ENCODE measurements around the gene GABRG3.

GABRG3 gene

GRCh38 chr15:27473845-27474244 is 502.9 kb downstream of the GABRG3 start:
- DNase-seq (ENCODE audit: low spot score), result no peak

GRCh38 chr15:27475395-27475794 is 504.4 kb downstream of the GABRG3 start:
- DNase-seq (ENCODE audit: low spot score), result no peak

DNA sequence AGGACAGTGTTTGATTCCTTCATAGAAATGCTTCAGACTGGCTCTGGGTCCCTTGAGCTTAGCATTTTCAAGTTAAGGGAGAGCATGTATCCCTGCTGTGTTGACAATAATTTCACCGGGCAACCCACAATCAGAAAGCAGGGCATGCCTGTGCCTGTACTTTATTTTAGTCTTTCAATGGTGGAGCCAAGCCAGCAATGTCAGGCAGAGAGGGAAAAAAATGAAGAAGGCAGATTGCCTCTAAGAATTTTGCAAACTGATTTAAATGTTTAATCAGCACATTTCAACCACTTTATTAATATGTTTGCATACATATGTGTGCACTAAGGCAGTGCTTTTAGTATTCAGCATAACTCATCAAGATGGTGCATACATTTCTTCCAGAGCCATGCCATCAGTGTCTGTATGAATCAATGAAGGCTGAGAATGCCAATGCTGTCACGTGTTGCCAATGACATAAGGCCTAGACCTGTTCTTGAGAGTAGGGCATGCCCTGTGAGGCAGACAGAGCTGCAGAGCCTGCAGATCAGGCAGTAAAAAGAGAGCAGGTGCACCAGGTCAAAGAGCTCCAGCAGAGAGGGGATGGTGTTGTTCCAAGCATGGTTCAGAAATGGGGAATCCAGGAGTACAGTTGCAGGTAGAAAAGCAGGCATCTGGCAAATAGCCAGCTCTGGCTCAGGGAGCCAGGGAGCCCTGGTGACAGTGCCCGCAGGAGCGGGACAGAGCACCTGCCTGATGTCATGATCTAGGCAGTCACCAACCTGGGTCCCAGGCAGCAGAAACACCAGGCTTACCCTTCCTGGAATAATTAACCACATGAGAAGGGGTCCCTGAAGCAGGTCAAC is 508.5 kb downstream of the GABRG3 start:
- no peak for DNase-seq (ENCODE audit: low spot score)

DNA sequence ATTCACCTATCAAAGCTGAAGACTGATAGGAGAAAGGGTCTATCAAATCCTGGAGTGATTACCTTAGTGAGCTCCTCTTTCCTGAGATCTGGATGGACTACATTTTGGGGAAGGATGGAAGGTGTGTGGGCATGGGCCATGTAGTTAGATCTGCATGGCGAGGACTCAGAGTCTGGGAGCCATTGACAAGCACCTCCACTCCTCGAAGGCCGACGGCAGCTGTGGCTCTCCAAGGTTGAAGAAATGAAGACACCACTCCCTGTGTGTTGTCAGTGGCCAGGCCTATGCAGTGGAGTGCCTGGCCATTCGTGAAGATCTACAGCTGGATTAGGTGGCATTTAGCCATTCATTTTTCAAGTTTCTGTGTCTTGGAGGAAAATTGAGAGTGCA is 509.2 kb downstream of the GABRG3 start:
- DNase-seq (ENCODE audit: low spot score), result no peak

GRCh38 chr15:27480642-27481041 is 509.7 kb downstream of the GABRG3 start:
- DNase-seq (ENCODE audit: low spot score), result no peak

DNA sequence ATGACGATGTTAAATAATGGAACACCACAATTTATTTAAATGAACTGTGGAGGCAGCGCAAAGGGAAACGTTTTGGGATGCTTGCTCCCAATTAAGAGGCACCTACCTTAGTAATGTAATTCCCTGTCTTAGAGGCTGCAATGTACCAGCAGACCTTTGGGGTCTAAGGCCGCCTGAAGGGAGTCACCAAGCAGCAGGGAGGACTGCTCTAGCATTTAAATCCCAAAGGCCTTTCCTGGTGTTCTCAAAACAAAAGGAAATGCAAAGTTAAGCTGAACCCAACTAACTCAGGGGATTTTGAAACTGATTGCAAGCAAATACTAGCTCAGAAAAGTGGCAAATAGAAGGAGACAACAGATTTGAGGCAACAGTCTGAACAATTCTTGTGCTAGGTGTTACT is 510.8 kb downstream of the GABRG3 start:
- DNase-seq (ENCODE audit: low spot score), result no peak

- DNase-seq (ENCODE audit: low spot score), result no peak
These were observed 511.3 kb downstream of the GABRG3 start for GRCh38 chr15:27482287-27482686.

DNA sequence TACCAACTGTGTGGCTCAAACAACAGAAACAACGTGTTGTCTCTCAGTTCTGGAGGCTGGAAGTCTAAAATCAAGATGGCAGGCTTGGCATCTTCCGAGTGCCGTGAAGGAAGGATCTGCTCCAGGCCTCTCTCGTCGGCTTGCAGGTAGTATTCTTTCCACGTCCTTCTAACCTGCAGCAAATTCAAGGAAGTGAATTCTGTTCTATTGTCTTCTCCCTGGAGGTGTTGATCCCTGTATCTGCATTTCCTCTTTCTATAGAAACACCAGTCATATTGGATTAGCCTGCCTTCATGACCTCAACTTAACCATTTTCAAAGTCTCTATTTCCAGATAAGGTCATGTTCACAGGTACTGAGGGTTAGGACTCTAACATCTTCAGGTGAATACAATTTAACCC is 512.1 kb downstream of the GABRG3 start:
- DNase-seq (ENCODE audit: low spot score), result no peak

DNA sequence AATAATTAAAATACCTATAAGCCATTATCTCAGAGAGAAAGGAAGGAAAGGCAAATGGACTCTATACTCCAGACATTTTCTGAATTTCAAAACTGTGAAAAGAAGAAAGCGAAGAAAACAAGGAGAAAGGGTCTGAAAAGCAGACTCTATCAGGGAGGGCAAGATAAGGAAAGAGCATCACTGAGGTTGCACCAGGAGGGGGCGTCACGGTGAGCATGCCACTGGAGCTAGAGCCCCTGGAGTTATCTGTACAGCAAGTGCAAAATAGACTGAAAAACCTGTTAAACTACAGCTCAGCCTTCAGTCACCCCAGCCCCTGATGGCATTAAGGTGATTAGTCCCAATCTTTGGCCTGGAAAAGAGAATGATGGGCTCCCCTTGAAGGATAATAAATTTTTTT is 514.3 kb downstream of the GABRG3 start:
- DNase-seq (ENCODE audit: low spot score), result no peak

- DNase-seq (ENCODE audit: low spot score), result no peak
These were observed 515.1 kb downstream of the GABRG3 start for GRCh38 chr15:27486051-27486450.

DNA sequence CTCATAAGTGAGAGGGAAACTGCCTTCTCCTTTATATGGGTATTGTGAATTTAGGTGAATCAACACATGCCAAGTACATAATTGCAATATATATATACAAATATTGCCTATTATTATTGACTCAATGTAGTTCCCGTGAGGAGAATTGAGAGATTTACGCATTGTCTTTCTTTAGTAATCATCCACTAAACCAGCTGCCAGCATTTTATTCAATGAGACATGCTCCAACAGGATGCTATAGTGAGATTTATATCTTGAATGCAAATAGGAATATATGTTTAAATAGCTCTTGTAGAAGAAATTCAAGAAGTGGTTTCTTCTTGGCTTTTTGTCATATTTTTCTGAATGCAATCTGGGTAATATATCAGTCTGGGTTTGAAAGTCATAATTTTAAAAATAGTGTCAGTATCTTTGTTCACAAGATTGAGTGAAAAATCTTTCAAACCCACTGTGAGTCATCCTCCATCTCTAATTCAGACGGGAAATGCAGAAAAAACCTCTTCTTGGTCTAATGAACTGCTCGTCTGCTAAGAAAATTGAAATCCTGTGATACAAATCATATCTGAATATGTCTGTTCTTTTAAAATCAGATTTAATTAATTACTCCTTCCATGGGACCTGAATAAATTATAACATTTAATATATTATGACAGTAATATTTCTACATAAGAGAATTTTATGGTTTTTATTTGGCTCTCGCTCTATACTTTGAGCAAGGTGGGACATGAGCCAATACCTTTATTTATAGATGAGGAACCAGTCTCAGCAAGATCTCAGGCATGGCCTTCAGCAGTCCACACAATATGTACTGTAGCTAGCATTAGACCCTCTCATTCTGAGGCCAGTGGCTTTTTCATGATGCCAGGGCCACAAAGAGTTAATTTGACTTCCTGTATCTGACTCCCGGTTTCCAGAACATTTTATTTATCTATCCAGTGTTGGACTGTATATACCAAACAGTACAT is 516.0 kb downstream of the GABRG3 start:
- no peak for DNase-seq (ENCODE audit: low spot score)

DNA sequence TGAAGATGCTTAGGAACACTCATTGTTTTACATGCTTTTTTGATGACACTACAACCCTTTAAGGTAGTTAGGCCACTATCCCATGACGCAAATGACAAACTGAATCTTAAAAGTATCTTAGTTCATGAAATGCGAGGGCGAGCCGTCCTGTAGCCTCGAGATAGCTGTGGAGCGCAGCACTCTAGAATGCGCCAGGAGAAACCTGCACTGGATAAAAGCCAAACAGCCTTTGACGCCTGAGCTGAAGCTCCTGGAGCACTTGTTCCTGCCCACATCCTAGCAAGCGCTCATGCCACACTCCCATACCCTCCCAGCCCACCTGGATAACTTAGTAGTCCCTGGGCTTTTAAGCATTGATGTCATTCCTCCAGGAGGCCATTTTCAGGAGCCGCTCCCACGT is 516.9 kb downstream of the GABRG3 start:
- DNase-seq (ENCODE audit: low spot score), result no peak

DNA sequence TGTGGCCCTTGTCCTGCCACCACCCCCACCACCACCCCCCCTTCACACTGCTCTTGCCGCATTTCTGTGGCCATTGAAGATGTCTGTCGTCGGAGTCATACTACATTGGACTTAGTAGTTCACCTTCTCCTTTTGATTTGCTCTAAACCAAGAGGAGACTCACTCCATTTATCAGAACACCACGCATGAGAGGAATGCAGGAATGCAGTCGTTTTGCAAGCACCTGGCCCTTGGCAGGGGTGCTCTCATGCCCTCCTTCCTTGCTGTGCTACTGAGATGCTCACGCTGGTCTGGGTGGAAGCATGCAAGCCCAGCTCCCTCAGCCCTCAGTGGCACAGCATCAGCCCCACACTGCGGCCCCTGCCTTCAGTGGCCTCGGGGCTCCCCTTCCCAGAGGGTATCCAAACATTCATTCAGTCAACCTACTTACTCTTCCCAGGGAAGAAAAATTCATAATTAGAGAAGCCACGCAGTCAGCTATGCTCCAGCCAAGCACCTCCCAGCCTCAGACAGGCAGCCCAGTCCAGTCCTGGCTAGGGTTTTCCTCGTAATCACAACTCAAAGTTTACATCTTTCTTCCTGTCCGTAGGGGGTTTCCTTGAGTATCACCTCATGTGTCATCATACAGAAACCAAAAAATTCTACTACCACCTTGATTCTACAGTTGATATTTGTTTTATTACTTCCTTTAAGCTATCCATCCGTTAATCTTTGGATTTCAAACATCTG is 520.0 kb downstream of the GABRG3 start:
- no peak for DNase-seq (ENCODE audit: low spot score)

- no peak for DNase-seq (ENCODE audit: low spot score)
These were observed 521.0 kb downstream of the GABRG3 start for GRCh38 chr15:27491666-27492621.

GRCh38 chr15:27495963-27496459 is 525.0 kb downstream of the GABRG3 start:
- DNase-seq (ENCODE audit: low spot score), result no peak

- no peak for DNase-seq (ENCODE audit: low spot score)
These were observed 527.7 kb downstream of the GABRG3 start for GRCh38 chr15:27498700-27499099.

GRCh38 chr15:27499191-27499590 is 528.2 kb downstream of the GABRG3 start:
- no peak for DNase-seq (ENCODE audit: low spot score)

DNA sequence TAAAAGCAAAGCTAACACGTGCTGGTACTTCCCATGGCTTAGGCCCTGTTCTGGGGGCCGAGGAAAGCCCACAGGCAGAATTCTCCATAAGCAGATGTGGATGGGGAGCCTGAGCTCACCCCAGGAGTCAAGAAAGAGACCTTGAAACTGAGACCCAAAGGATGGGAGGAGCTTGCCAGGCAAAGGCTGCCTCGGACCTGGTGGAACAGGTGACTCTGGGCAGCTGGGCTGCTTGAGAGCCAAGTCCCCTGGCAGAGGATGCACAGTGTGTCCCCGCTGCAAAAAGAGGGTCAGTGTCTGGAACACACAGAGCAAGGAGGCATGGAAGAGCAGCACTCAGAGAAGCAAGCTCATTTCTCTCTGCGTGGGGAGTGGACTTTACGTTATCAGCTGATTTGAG is 528.7 kb downstream of the GABRG3 start:
- DNase-seq (ENCODE audit: low spot score), result no peak

- no peak for DNase-seq (ENCODE audit: low spot score)
These were observed 529.2 kb downstream of the GABRG3 start for GRCh38 chr15:27500206-27500605.

- no peak for DNase-seq (ENCODE audit: low spot score)
These were observed 535.8 kb downstream of the GABRG3 start for GRCh38 chr15:27506752-27507151.

GRCh38 chr15:27509014-27509413 is 538.0 kb downstream of the GABRG3 start:
- no peak for DNase-seq (ENCODE audit: low spot score)
